Neuron (in vitro differentiated cells): ENCODE measurements around the gene HOXC6.

Experiments
- H2AFZ ChIP-seq: one replicate; pipeline ENCODE4 v1.6.1; 2013; ENCODE audit warnings: low read depth, mild to moderate bottlenecking, inconsistent platforms, low read length, moderate library complexity
- H3K27me3 ChIP-seq: one replicate; pipeline ENCODE4 v1.6.1; 2013; ENCODE audit warnings: low read length; ENCODE audit not compliant: insufficient read depth
- H3K36me3 ChIP-seq: one replicate; pipeline ENCODE4 v1.6.1; 2013; ENCODE audit warnings: low read length; ENCODE audit not compliant: insufficient read depth
- H3K4me1 ChIP-seq: one replicate; pipeline ENCODE4 v1.6.1; 2013; ENCODE audit warnings: low read length; ENCODE audit not compliant: insufficient read depth
- H3K4me3 ChIP-seq: 2 replicates; pipeline ENCODE4 v1.5.1; 2013; ENCODE audit warnings: mild to moderate bottlenecking, low read length, moderate library complexity
- H3K9me3 ChIP-seq: one replicate; pipeline ENCODE4 v1.6.1; 2013; ENCODE audit warnings: low read length

Gene HOXC6

GRCh38 chr12:54010972-54011664, 17.1 kb upstream of the HOXC6 start:
- Histone ChIP-seq H3K27me3 (peaks cover 92% of the 10 kb centered on the region), H3K4me3 (no peak overlapping the region), H3K36me3 (no peaks in the 10 kb centered on the region), H2AFZ (no peak overlapping the region), H3K4me1 (peaks cover 3% of the 10 kb centered on the region), H3K9me3 (peaks cover 4% of the 10 kb centered on the region)

- peaks cover 91% of the 10 kb centered on the region for H3K27me3 ChIP-seq
- no peaks in the 10 kb centered on the region for H3K36me3 ChIP-seq
- H3K9me3 ChIP-seq: peaks cover 4% of the 10 kb centered on the region
- no peaks in the 10 kb centered on the region for H3K4me1 ChIP-seq
- H2AFZ ChIP-seq: no peak overlapping the region
- no peak overlapping the region for H3K4me3 ChIP-seq
Observed at GRCh38 chr12:54011665-54012532, 16.3 kb upstream of the HOXC6 start.

DNA sequence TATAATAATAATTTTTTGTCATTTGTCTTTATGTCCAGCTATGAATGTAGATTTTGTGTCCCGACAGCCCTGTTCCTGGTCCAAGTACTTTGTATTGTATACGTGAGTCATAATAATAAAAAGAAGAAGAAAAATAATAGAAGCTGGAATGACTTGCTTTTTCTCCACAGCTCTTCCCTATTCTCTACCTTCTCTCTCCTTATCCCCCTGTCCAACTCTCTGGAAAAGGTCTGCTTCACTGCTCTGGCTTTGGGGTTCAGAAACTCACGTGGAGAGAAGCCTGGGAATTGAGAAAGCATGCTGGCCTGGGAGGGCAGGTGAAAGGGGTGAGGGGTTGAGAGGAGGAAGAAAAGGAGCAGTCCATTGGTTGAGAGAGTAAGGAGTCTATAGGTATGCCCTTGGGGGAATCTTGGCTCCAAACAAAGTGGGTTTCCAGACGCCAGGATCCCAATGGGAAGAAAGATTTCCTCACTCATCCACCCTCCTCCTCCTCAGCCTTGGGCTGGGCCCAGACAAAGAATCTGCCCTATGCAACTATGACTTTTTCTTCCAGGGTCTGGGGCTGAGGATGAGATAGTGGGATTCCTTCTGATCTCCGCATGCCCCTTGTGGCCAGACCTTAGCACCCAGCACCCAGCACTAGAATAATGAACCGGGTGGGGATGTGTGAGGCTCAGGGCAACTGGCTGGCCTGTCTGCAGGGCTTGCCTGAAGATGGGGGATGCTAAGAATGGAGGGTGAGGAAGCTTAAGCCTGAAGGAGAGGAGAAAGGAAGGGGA, 15.4 kb upstream of the HOXC6 start:
- no peak overlapping the region for H2AFZ ChIP-seq
- no peaks in the 10 kb centered on the region for H3K36me3 ChIP-seq
- H3K4me1 ChIP-seq: peaks cover 5% of the 10 kb centered on the region
- H3K4me3 ChIP-seq: no peak overlapping the region
- H3K9me3 ChIP-seq: peaks cover 4% of the 10 kb centered on the region
- peaks cover 89% of the 10 kb centered on the region for H3K27me3 ChIP-seq

GRCh38 chr12:54014377-54015017, 13.7 kb upstream of the HOXC6 start:
- no peaks in the 10 kb centered on the region for H3K36me3 ChIP-seq
- H3K27me3 ChIP-seq: peaks cover 92% of the 10 kb centered on the region
- H3K4me3 ChIP-seq: no peak overlapping the region
- H3K9me3 ChIP-seq: peaks cover 4% of the 10 kb centered on the region
- no peak overlapping the region for H2AFZ ChIP-seq
- H3K4me1 ChIP-seq: peaks cover 10% of the 10 kb centered on the region

GRCh38 chr12:54015018-54015931, 13.0 kb upstream of the HOXC6 start:
- Histone ChIP-seq H3K9me3 (peaks cover 4% of the 10 kb centered on the region), H3K27me3 (peaks cover 92% of the 10 kb centered on the region), H3K4me3 (no peak overlapping the region), H2AFZ (no peak overlapping the region), H3K4me1 (peaks cover 10% of the 10 kb centered on the region), H3K36me3 (no peaks in the 10 kb centered on the region)

- H3K4me3 ChIP-seq: no peak overlapping the region
- peaks cover 10% of the 10 kb centered on the region for H3K4me1 ChIP-seq
- no peaks in the 10 kb centered on the region for H3K36me3 ChIP-seq
- no peak overlapping the region for H2AFZ ChIP-seq
- peaks cover 92% of the 10 kb centered on the region for H3K27me3 ChIP-seq
- peaks cover 4% of the 10 kb centered on the region for H3K9me3 ChIP-seq
Observed at GRCh38 chr12:54016051-54016450, 12.2 kb upstream of the HOXC6 start.

- no peak overlapping the region for H2AFZ ChIP-seq
- H3K36me3 ChIP-seq: no peaks in the 10 kb centered on the region
- H3K4me3 ChIP-seq: no peak overlapping the region
- peaks cover 92% of the 10 kb centered on the region for H3K27me3 ChIP-seq
- peaks cover 4% of the 10 kb centered on the region for H3K9me3 ChIP-seq
- H3K4me1 ChIP-seq: peaks cover 10% of the 10 kb centered on the region
Observed at GRCh38 chr12:54016478-54016964, 11.7 kb upstream of the HOXC6 start.

DNA sequence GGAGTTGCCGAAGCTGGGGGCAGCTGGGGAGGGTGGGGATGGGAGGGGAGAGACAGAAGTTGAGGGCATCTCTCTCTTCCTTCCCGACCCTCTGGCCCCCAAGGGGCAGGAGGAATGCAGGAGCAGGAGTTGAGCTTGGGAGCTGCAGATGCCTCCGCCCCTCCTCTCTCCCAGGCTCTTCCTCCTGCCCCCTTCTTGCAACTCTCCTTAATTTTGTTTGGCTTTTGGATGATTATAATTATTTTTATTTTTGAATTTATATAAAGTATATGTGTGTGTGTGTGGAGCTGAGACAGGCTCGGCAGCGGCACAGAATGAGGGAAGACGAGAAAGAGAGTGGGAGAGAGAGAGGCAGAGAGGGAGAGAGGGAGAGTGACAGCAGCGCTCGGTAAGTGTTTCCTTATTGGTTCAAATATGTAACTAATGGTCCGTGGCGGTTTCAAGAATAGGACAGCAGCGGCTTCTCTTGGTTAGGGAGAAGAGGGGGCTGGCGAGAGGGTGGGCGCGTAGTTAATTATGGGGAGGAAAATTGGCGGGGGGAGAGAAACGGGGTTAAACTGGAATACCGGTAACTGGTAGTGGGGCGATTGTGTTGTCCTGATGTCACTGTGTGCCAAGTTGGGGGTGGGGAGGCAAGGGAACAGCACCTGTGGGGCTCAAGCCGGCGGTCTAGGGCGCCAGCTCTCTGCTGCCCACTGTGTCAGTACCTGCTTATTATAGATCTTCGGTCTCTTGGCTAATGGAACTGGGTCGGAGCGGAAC, 11.0 kb upstream of the HOXC6 start:
- Histone ChIP-seq H3K36me3 (no peaks in the 10 kb centered on the region), H3K27me3 (peaks cover 94% of the 10 kb centered on the region), H3K9me3 (peaks cover 4% of the 10 kb centered on the region), H2AFZ (peak overlapping the region; percentile 15), H3K4me3 (peak overlapping the region; percentile 48), H3K4me1 (peaks cover 10% of the 10 kb centered on the region)

GRCh38 chr12:54017878-54018467, 10.3 kb upstream of the HOXC6 start:
- Histone ChIP-seq H3K9me3 (peaks cover 4% of the 10 kb centered on the region), H2AFZ (peak overlapping the region; percentile 15), H3K4me1 (peaks cover 10% of the 10 kb centered on the region), H3K36me3 (no peaks in the 10 kb centered on the region), H3K27me3 (peaks cover 94% of the 10 kb centered on the region), H3K4me3 (peak overlapping the region; percentile 48)

GRCh38 chr12:54018468-54018984, 9.7 kb upstream of the HOXC6 start:
- Histone ChIP-seq H3K36me3 (no peaks in the 10 kb centered on the region), H3K4me3 (peak overlapping the region; percentile 48), H2AFZ (peak overlapping the region; percentile 15), H3K27me3 (peaks cover 94% of the 10 kb centered on the region), H3K9me3 (no peaks in the 10 kb centered on the region), H3K4me1 (peaks cover 10% of the 10 kb centered on the region)
